GM23248 (cell line): ENCODE measurements around the gene ATF1. TPM values are rescaled to one million over a fixed set of nuclear protein-coding genes. Genes with fewer than 3 reads are reported as not detected.

Source experiments
- DNase-seq: peaks from one replicate; pipeline ENCODE4 v3.0.0-alpha.2; 2015
- H2AFZ ChIP-seq: fragments of 200-600 bp; sonication (generic); 2 replicates; pipeline ENCODE4 v1.6.1; 2016; ENCODE audit warnings: antibody characterized with exemption
- H3F3A ChIP-seq: fragments of 200-600 bp; sonication (generic); 2 replicates; pipeline ENCODE4 v1.6.1; 2016; ENCODE audit warnings: mild to moderate bottlenecking, antibody characterized with exemption, mixed run types; ENCODE audit not compliant: insufficient read depth
- H3K27ac ChIP-seq: fragments of 200-600 bp; sonication (generic); 2 replicates; pipeline ENCODE4 v1.5.1; 2016; ENCODE audit warnings: mild to moderate bottlenecking
- H3K27me3 ChIP-seq: fragments of 200-600 bp; sonication (generic); replicated peaks from 2 replicates; pipeline ENCODE4 v1.6.1; 2016; ENCODE audit warnings: mild to moderate bottlenecking; ENCODE audit not compliant: insufficient read depth
- H3K36me3 ChIP-seq: fragments of 200-600 bp; sonication (generic); 2 replicates; pipeline ENCODE4 v1.6.1; 2016; ENCODE audit warnings: low read depth, mild to moderate bottlenecking
- H3K4me1 ChIP-seq: fragments of 200-600 bp; sonication (generic); 2 replicates; pipeline ENCODE4 v1.6.1; 2016; ENCODE audit warnings: mild to moderate bottlenecking; ENCODE audit not compliant: insufficient read depth
- H3K4me2 ChIP-seq: fragments of 200-600 bp; sonication (generic); one replicate; pipeline ENCODE4 v1.6.1; 2016; ENCODE audit warnings: mild to moderate bottlenecking; ENCODE audit not compliant: unreplicated experiment
- H3K4me3 ChIP-seq: fragments of 200-600 bp; sonication (generic); 2 replicates; pipeline ENCODE4 v1.5.1; 2016; ENCODE audit warnings: mild to moderate bottlenecking
- H3K79me2 ChIP-seq: fragments of 200-600 bp; sonication (generic); 2 replicates; pipeline ENCODE4 v1.6.1; 2016; ENCODE audit warnings: mild to moderate bottlenecking; ENCODE audit not compliant: insufficient read depth
- H3K9ac ChIP-seq: fragments of 200-600 bp; sonication (generic); 2 replicates; pipeline ENCODE4 v1.6.1; 2016; ENCODE audit warnings: mild to moderate bottlenecking
- H3K9me2 ChIP-seq: fragments of 200-600 bp; sonication (generic); 2 replicates; pipeline ENCODE4 v1.6.1; 2016; ENCODE audit warnings: mixed run types, mild to moderate bottlenecking, moderate library complexity; ENCODE audit not compliant: insufficient read depth
- H3K9me3 ChIP-seq: fragments of 200-600 bp; sonication (generic); one replicate; pipeline ENCODE4 v1.6.1; 2017; ENCODE audit warnings: low read depth
- H4K20me1 ChIP-seq: fragments of 200-600 bp; sonication (generic); 2 replicates; pipeline ENCODE4 v1.6.0; 2016; ENCODE audit not compliant: insufficient read depth
- EZH2 ChIP-seq: fragments of 200-600 bp; sonication (generic); IDR thresholded peaks from 2 replicates; pipeline ENCODE4 v1.6.1; 2018; ENCODE audit warnings: antibody characterized with exemption, mild to moderate bottlenecking; ENCODE audit not compliant: insufficient read depth, poor library complexity, severe bottlenecking
- EZH2phosphoT487 ChIP-seq: fragments of 200-600 bp; sonication (generic); IDR thresholded peaks from 2 replicates; pipeline ENCODE4 v1.6.1; 2018; ENCODE audit warnings: antibody characterized with exemption, moderate library complexity, mild to moderate bottlenecking, low read depth; ENCODE audit not compliant: insufficient read depth
- WGBS, 2 experiments: methylation state at CpG; one replicate each; pipeline ENCODE4 v1.1.6; 2015 to 2017; ENCODE audit warnings: low lambda C conversion rate in 2 of 2, low coverage in 1 of 2; ENCODE audit errors: missing lambda C conversion rate in 2 of 2; 5-methylcytosine and 5-hydroxymethylcytosine counted together
- in situ Hi-C: fragments of 300-500 bp; cut with MboI; formaldehyde crosslinking; loops from 2 replicates; pipeline ENCODE4 v1.15.0; 2020
- polyA plus RNA-seq: library from polyadenylated mRNA; unstranded; fragments of >200 nt; fragmentation: Nextera tagmentation; extraction: Ambion mirVana; gene quantifications from 2 replicates; pipeline ENCODE4 v1.2.1, GENCODE V29; 2016
- total RNA-seq: library from RNA; depleted of rRNA; stranded (reverse); fragments of >200 nt; shearing (Covaris generic); gene quantifications from 2 replicates; pipeline ENCODE4 v1.2.3, GENCODE V29; 2014; rRNA removed

The ATF1 gene
- total RNA-seq (21.1 and 24.0 TPM in 2 replicates), polyA plus RNA-seq (30.6 and 33.1 TPM in 2 replicates)

DNA sequence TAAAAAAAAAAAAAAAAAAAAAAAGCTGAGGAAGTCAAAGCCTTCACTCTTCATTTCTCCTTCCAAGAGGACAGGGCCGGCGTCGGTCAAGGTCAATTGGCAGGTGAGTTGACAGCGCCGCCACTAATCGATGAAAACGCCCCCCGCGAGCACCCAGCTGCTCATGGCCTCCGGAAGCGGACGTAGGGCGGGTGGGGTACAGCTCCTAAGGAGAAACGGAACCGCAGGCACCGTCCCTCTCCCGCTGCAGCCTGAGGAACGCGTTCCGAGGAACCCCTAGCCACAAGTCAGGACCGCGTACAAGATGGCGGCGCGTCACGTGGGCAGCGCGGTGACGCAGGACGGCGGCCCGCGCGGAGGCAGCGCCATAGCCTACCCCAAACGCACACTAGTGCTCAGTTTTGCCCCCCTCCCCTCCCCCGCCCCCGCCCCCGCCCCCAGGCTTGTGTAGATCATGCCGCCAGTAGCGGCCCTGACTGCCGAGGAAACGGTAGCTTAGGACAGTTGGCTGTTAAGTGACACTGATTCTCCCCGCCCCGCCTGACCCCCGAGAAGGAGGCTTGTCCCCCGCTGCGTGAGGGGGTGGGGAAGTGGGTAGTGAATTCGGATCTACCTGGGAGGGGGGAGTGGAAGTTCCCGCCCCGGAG lies at the start of gene ATF1:
Gene ATF1 (plus strand): TSS at position 463 of the 647 bp plus-strand sequence. CDS start 16,045 bp downstream, outside the sequence.
- peak; percentile 96 for DNase-seq
- no peak for TF ChIP-seq EZH2phosphoT487
- TF ChIP-seq EZH2, result no peak
- in situ Hi-C loops, result no loop called here
- 0% methylated on average over 37 to 49 of the region's 51 CpGs for WGBS, 2 experiments
- no peaks in the 10 kb centered on the region for H3K36me3 ChIP-seq
- H3F3A ChIP-seq, result peaks cover 14% of the 10 kb centered on the region
- peaks cover 17% of the 10 kb centered on the region for H3K4me1 ChIP-seq
- peak within 1 kb of the TSS; percentile 97 for H3K4me2 ChIP-seq
- H3K9ac ChIP-seq, result peak within 1 kb of the TSS; percentile 93
- H2AFZ ChIP-seq, result peak within 1 kb of the TSS; percentile 92
- H3K9me3 ChIP-seq, result no peaks in the 10 kb centered on the region
- no peaks in the 10 kb centered on the region for H3K27me3 ChIP-seq
- H3K79me2 ChIP-seq, result peaks cover 56% of the 10 kb centered on the region
- peak within 1 kb of the TSS; percentile 86 for H3K27ac ChIP-seq
- peak within 1 kb of the TSS; percentile 93 for H3K4me3 ChIP-seq
- no peaks in the 10 kb centered on the region for H3K9me2 ChIP-seq
- no peaks in the 10 kb centered on the region for H4K20me1 ChIP-seq

DNA sequence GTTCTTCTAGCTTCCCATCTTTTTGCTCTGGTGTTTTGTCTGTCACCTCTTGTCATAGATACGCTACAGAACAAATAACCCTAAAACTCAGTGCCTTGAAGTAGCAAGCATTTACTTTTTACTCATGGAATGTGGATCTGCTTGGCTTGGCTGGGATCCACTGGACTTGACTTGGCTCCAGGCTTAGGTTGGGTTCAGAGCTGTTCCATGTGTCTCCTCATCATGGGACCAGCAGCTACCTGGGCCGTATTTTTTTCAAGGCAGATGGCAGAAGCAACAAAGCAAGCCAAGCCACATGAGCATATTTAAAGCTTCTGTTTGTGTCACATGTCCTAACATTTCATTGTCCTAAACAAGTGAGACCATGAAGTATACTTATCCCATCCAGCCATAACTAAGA lies 48.7 kb upstream of the ATF1 start:
- Histone ChIP-seq H3K4me3 (no peak overlapping the region), H3K9me3 (no peaks in the 10 kb centered on the region), H3K36me3 (peaks cover 14% of the 10 kb centered on the region), H3K27ac (no peak overlapping the region), H3K27me3 (no peaks in the 10 kb centered on the region), H3F3A (0 out of 2 replicates have a peak, but pooled peaks cover 3% of the 10 kb centered on the region), H2AFZ (no peak overlapping the region), H4K20me1 (no peaks in the 10 kb centered on the region), H3K79me2 (no peaks in the 10 kb centered on the region), H3K9ac (no peak overlapping the region), H3K9me2 (no peaks in the 10 kb centered on the region), H3K4me1 (no peaks in the 10 kb centered on the region), H3K4me2 (no peak overlapping the region)
- TF ChIP-seq EZH2, result no peak
- TF ChIP-seq EZH2phosphoT487, result no peak
- in situ Hi-C loops, result no loop called here
- WGBS, 2 experiments, result 61 to 69% methylated on average over 2 of the region's 2 CpGs
- DNase-seq, result no peak

DNA sequence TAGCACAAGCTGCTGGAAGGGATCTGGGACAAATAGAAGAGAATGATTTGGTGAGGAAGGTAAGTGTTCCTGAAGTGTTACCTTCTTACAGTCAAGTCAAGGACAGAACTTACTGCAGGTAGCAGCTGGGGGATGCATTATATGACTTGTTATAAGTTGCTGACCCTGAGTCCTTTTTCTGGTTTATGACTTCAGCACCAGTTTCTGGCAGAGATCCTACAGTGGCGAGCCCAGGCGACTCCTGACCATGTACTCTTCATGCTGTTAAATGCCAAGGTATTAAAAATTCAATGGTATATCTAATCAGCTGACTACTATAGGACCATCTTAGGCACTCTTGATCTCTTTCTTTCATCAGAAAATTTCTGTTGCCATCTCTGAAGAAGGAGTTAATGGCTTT lies 45.1 kb upstream of the ATF1 start:
- H3K4me3 ChIP-seq, result no peak overlapping the region

DNA sequence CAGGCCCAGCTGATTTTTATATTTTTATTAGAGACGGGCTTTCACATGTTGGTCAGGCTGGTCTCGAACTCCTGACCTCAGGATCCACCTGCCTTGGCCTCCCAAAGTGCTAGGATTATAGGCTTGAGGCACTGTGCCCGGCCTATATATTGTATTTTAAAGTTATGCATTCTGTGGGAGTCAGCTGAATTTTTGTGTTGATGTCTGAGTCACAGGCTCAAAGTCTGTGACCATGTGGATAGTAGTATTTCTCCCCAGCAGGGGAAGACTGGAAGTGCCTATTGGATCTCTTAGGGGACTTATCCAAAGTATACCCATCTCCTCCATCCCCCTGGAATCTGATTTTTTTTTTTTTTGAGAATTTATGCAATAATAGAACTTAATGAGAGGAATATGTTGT lies 43.8 kb upstream of the ATF1 start:
- H3K27me3 ChIP-seq, result no peaks in the 10 kb centered on the region
- DNase-seq, result peak; percentile 59
- no peak overlapping the region for H3K27ac ChIP-seq
- no peak overlapping the region for H3K4me3 ChIP-seq
- 78 to 85% methylated on average over 3 of the region's 3 CpGs for WGBS, 2 experiments
- H3F3A ChIP-seq, result no peaks in the 10 kb centered on the region
- H3K9me3 ChIP-seq, result no peaks in the 10 kb centered on the region
- no peaks in the 10 kb centered on the region for H4K20me1 ChIP-seq
- no peak overlapping the region for H2AFZ ChIP-seq
- in situ Hi-C loops, result no loop called here
- no peak overlapping the region for H3K4me2 ChIP-seq
- no peaks in the 10 kb centered on the region for H3K79me2 ChIP-seq
- peaks cover 37% of the 10 kb centered on the region; the same call in 1 of the 2 replicates for H3K36me3 ChIP-seq
- no peaks in the 10 kb centered on the region for H3K4me1 ChIP-seq
- TF ChIP-seq EZH2phosphoT487, result no peak
- TF ChIP-seq EZH2, result no peak
- no peak overlapping the region for H3K9ac ChIP-seq
- H3K9me2 ChIP-seq, result no peaks in the 10 kb centered on the region

More for the DNA sequence above, 45.1 kb upstream of the ATF1 start:
- Histone ChIP-seq H3K4me1 (no peaks in the 10 kb centered on the region), H3K9me2 (no peaks in the 10 kb centered on the region), H3K36me3 (peaks cover 28% of the 10 kb centered on the region; the same call in 1 of the 2 replicates), H3K79me2 (no peaks in the 10 kb centered on the region), H2AFZ (no peak overlapping the region), H3K27me3 (no peaks in the 10 kb centered on the region), H3K9ac (no peak overlapping the region), H3F3A (0 out of 2 replicates have a peak, but pooled peaks cover 3% of the 10 kb centered on the region), H4K20me1 (no peaks in the 10 kb centered on the region), H3K4me2 (no peak overlapping the region), H3K27ac (no peak overlapping the region), H3K9me3 (no peaks in the 10 kb centered on the region)
- TF ChIP-seq EZH2phosphoT487, result no peak
- TF ChIP-seq EZH2, result no peak
- 97 to 98% methylated on average over 2 of the region's 2 CpGs for WGBS, 2 experiments
- no peak for DNase-seq
- in situ Hi-C loops, result no loop called here
